ENCODE data around the gene TSR2. TPM values are rescaled to one million over a fixed set of nuclear protein-coding genes. Genes with fewer than 3 reads are reported as not detected.

The TSR2 gene
- total RNA-seq, 4 donors from 2014 or later = 30.4 to 39.5 (median 34.7) TPM

DNA sequence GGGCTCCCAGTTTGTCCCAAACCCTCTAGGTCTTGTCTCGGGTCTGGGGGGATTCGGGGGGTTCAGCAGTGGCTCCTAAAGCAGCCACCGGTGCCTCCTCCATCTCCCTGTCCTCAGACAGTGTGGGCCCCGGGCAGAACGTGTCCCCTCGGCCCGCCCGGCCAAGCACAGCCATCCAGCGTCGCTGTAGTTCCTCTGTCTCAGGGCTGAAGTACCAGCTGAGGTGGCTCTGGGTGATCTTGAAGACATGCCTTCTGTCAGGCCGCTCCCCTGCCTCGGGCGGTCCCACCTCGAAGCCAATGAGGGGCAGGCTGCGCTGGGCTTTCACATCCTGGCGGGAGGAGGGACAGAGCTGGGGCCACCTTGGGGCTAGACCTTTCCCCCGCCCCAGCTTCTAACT lies 5.9 kb downstream of the TSR2 start:
- Histone ChIP-seq H3K4me1 (peaks cover 4 to 15% (median 9%) of the 10 kb centered on the region in 3 donors), H3K9me3 (no peaks in the 10 kb centered on the region), H3K27ac (no peak overlapping the region), H3K27me3 (no peaks in the 10 kb centered on the region), H3K36me3 (peaks cover 0 to 55% of the 10 kb centered on the region in 2 donors), H3K4me3 (no peak overlapping the region)
- no CpG with 5 or more reads among the region's 17 CpGs for WGBS, 2 donors (ENCODE audit: low coverage in 1 of 2)
- no peak for ATAC-seq
- TF ChIP-seq POLR2AphosphoS5 (IDR thresholded peaks at IDR 0.05) (no peak), EP300 (IDR thresholded peaks at IDR 0.05) (no peak), POLR2A (IDR thresholded peaks at IDR 0.05) (no peak)
- TF ChIP-seq, protein P1, sequence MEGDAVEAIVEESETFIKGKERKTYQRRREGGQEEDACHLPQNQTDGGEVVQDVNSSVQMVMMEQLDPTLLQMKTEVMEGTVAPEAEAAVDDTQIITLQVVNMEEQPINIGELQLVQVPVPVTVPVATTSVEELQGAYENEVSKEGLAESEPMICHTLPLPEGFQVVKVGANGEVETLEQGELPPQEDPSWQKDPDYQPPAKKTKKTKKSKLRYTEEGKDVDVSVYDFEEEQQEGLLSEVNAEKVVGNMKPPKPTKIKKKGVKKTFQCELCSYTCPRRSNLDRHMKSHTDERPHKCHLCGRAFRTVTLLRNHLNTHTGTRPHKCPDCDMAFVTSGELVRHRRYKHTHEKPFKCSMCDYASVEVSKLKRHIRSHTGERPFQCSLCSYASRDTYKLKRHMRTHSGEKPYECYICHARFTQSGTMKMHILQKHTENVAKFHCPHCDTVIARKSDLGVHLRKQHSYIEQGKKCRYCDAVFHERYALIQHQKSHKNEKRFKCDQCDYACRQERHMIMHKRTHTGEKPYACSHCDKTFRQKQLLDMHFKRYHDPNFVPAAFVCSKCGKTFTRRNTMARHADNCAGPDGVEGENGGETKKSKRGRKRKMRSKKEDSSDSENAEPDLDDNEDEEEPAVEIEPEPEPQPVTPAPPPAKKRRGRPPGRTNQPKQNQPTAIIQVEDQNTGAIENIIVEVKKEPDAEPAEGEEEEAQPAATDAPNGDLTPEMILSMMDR (IDR thresholded peaks at IDR 0.05) = no peak

DNA sequence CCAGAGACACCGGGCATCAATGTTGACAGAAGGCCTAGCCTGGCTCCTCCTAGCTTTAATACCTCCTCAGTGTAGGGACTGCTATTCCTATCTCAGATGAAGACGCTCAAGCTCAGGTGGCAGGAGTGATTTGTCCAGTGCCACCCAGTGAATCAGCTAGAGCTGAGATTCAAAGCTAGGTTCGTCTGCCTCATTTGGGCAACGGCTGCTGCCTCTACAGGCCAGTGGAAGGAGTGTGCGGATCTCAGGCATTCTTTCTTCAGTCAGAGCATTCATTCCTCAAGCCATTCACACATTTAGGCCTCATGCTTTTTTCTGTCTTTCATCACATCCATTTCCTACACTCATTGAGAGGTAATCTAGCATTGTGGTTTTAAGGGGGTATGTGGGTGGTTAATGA lies 7.3 kb downstream of the TSR2 start:
- H3K27me3 ChIP-seq = no peaks in the 10 kb centered on the region
- WGBS, 2 donors (ENCODE audit: low coverage in 1 of 2) = 70% methylated on average over 3 of the region's 5 CpGs; no CpG with 5 or more reads in 1 of the 2 donors
- H3K27ac ChIP-seq = no peak overlapping the region
- TF ChIP-seq EP300 (IDR thresholded peaks at IDR 0.05) (no peak), POLR2A (IDR thresholded peaks at IDR 0.05) (no peak), POLR2AphosphoS5 (IDR thresholded peaks at IDR 0.05) (no peak)
- TF ChIP-seq, protein P1 (IDR thresholded peaks at IDR 0.05) = no peak
- ATAC-seq = no peak
- H3K4me1 ChIP-seq = peaks cover 0 to 1% (median 0%) of the 10 kb centered on the region in 3 donors
- no peaks in the 10 kb centered on the region for H3K9me3 ChIP-seq
- peaks cover 0 to 55% of the 10 kb centered on the region in 2 donors for H3K36me3 ChIP-seq
- H3K4me3 ChIP-seq = no peak overlapping the region

DNA sequence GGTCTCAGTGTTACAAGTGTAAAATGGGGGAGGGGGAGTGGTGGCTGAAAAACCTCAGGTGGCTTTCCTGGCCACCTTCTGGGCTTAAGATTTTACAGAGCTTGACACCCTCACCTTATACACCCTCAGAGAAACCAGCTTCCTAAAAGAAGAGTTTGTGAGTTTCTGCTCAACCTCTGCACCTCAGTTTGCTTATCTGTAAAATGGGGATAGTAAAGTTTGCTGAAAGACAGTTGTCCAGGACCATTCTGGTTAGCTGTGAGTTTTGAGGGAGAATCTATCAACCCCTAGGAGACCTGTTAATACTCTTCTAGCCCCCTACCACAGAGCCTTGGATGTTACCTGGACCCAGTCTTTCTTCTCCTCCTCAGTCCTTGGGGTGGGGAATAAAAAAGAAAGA lies 9.7 kb downstream of the TSR2 start:
- Histone ChIP-seq H3K4me3 (no peak overlapping the region), H3K27ac (no peak overlapping the region), H3K27me3 (no peaks in the 10 kb centered on the region), H3K36me3 (peaks cover 0 to 38% of the 10 kb centered on the region in 2 donors), H3K9me3 (no peaks in the 10 kb centered on the region), H3K4me1 (no peaks in the 10 kb centered on the region)
- no peak for ATAC-seq
- TF ChIP-seq, protein P1 (IDR thresholded peaks at IDR 0.05) = no peak

DNA sequence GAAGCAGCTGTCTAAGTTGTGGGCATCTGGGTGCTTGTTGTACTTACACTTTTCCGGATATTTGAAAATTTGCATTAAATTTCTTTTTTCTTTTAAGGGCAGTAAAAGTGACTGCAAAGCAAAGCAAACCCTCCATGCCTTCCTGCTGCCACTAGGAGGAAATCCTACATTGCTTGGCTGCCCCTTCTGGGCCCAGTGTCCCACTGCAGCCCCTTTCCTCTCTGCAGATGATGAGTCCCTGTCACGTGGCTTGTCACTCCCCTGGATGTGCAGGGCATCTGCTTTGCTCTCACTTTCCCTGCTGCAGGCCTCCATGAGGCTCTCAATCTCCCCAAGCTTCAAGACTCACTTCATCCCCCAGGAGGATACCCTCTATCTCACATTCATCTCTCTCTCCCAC lies 12.7 kb downstream of the TSR2 start:
- H3K4me1 ChIP-seq = no peaks in the 10 kb centered on the region
- no peak overlapping the region for H3K4me3 ChIP-seq
- no peaks in the 10 kb centered on the region for H3K9me3 ChIP-seq
- peaks cover 0 to 43% of the 10 kb centered on the region in 2 donors for H3K36me3 ChIP-seq
- 41 to 50% methylated on average over 2 of the region's 2 CpGs for WGBS, 2 donors (ENCODE audit: low coverage in 1 of 2)
- H3K27ac ChIP-seq = no peak overlapping the region
- H3K27me3 ChIP-seq = no peaks in the 10 kb centered on the region
- ATAC-seq = no peak
- TF ChIP-seq POLR2A (IDR thresholded peaks at IDR 0.05) (no peak), POLR2AphosphoS5 (IDR thresholded peaks at IDR 0.05) (no peak), EP300 (IDR thresholded peaks at IDR 0.05) (no peak)
- TF ChIP-seq, protein P1 (IDR thresholded peaks at IDR 0.05) = no peak

DNA sequence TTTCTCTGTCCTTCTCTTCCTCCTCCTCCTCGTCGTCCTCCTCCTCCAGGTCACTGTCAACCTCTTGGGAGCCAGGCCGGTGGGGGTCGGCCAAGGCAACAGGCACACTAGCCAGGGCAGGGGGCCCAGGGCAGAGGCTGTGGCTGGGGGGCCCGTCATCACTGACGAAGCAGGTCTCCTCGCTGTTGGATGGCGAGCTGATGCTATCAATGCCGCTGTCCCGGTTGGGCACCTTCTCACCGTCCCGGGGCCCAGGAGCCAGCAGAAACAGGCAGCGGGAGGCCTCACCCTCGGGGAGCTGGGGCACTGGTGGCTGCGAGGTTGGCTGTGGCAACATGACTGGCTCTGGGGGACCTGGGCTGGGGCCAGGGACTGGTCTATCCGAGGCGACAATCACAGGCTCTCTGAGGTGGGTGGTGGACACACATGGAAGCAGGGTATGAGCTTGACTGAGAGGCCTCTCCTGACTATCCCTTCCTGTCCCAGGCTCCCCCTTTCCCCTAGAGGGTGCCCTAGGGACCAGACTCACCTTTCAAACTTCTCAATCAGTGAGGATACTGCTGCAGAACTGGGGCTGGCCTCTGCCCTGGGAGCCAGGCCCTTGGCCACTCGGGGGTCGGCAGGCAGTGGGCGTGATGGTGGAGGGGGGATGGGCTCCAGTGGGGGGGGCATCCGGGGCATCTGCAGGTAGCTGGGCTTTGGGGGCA lies 30.0 kb downstream of the TSR2 start:
- ATAC-seq = no peak
- no peaks in the 10 kb centered on the region for H3K4me1 ChIP-seq
- H3K4me3 ChIP-seq = no peak overlapping the region
- H3K9me3 ChIP-seq = no peaks in the 10 kb centered on the region
- WGBS, 2 donors (ENCODE audit: low coverage in 1 of 2) = no CpG with 5 or more reads among the region's 21 CpGs
- peaks cover 0 to 52% of the 10 kb centered on the region in 2 donors for H3K36me3 ChIP-seq
- H3K27me3 ChIP-seq = no peaks in the 10 kb centered on the region
- no peak overlapping the region for H3K27ac ChIP-seq
- no peak for TF ChIP-seq POLR2AphosphoS5 (IDR thresholded peaks at IDR 0.05)
- TF ChIP-seq, protein P1 (IDR thresholded peaks at IDR 0.05) = no peak
- TF ChIP-seq EP300 (IDR thresholded peaks at IDR 0.05) = no peak
- TF ChIP-seq POLR2A (IDR thresholded peaks at IDR 0.05) = no peak

Measured in gastroesophageal sphincter (tissue), 4 donors.